Mammary epithelial cell (primary cell): ENCODE measurements around the gene STIM1.

Source experiments
- EZH2 ChIP-seq: IDR thresholded peaks from 2 replicates; pipeline ENCODE4 v1.6.1; 2012; ENCODE audit warnings: low read length, inconsistent platforms, borderline replicate concordance
- TF ChIP-seq, protein P1 (sequence below), 2 donors: IDR thresholded peaks in 1 of 2; conservative IDR thresholded peaks in 1 of 2; 2 replicates each; pipeline ENCODE4 v1.5.1; 2011 to 2012; ENCODE audit warnings: inconsistent platforms in 2 of 2, low read length in 2 of 2, mild to moderate bottlenecking in 2 of 2, control low read depth in 1 of 2, low read depth in 1 of 2; ENCODE audit not compliant: insufficient read depth in 1 of 2; ENCODE audit errors: extremely low read depth in 1 of 2

DNA sequence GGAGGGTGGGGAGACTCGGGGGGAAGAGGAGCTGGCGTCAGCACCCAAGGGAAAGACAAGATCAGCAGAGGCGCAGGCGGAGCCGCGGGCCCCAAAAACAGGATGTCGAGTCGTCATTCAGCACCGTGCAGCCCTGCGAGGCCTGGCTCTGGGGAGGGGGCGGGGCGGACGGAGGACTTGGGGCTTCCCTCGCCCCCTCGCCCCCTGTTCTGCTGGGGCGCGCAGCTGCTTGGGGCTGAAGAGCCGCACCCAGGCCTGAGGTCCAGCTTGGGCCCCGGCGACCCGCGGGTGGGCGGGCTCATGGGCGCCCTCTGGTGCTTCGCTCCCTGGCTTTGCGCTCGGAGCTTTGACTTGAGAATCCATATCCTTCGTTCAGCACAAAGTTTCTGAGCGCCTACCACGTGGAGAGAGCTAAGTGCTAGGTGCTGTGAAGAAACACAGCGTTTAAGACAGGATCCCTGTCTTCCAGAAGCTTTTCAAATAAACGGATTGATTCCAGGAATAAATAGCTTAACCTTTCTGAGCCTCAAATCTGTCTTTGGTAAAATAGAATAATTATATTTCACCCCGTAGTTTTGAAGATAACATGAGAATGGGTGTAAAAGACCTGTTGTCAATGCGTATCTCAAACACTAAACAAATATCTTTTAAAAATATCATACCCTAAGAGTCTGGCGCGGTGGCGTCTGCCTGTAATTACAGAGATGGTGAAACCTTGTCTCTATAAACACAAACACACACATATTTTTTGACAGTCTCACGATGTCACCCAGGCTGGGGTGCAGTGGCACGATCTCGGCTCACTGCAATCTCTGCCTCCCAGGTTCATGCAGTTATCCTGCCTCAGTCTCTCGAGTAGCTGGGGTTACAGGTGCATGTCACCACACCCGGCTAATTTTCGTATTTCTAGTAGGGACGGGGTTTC is 13.8 kb upstream of the STIM1 start:
- TF ChIP-seq, protein P1, sequence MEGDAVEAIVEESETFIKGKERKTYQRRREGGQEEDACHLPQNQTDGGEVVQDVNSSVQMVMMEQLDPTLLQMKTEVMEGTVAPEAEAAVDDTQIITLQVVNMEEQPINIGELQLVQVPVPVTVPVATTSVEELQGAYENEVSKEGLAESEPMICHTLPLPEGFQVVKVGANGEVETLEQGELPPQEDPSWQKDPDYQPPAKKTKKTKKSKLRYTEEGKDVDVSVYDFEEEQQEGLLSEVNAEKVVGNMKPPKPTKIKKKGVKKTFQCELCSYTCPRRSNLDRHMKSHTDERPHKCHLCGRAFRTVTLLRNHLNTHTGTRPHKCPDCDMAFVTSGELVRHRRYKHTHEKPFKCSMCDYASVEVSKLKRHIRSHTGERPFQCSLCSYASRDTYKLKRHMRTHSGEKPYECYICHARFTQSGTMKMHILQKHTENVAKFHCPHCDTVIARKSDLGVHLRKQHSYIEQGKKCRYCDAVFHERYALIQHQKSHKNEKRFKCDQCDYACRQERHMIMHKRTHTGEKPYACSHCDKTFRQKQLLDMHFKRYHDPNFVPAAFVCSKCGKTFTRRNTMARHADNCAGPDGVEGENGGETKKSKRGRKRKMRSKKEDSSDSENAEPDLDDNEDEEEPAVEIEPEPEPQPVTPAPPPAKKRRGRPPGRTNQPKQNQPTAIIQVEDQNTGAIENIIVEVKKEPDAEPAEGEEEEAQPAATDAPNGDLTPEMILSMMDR (conservative IDR thresholded peaks at IDR 0.05 in 1 of 2, IDR thresholded peaks at IDR 0.05 in 1 of 2; ENCODE audit: extremely low read depth in 1 of 2, insufficient read depth in 1 of 2, low read depth in 1 of 2, low read length in 2 of 2) = peak; percentile 51 to 90
- no peak for TF ChIP-seq EZH2
